Brain microvascular endothelial cell (primary cell): ENCODE results near the gene MRPL45.
"Not testable (repeated sequence)": the region's sequence is repeated elsewhere in the genome, so short reads cannot be mapped to it uniquely, and the experiment has no call there.

Source experiments
- DNase-seq: peaks from one replicate; pipeline ENCODE4 v3.0.0-alpha.2; 2020
- H3K27ac ChIP-seq: fragments of 250-450 bp; sonication (Bioruptor Pico); 2 replicates; pipeline ENCODE4 v1.5.1; 2020; ENCODE audit warnings: mild to moderate bottlenecking, moderate library complexity
- H3K27me3 ChIP-seq: fragments of 250-450 bp; sonication (Bioruptor Pico); replicated peaks from 2 replicates; pipeline ENCODE4 v1.5.1; 2020; ENCODE audit warnings: mild to moderate bottlenecking
- H3K36me3 ChIP-seq: fragments of 250-450 bp; sonication (Bioruptor Pico); replicated peaks from 2 replicates; pipeline ENCODE4 v1.5.1; 2020; ENCODE audit warnings: mild to moderate bottlenecking
- H3K4me3 ChIP-seq: 2 replicates; pipeline ENCODE4 v1.5.1; 2011; ENCODE audit warnings: low read depth, mild to moderate bottlenecking, control low read depth, low read length, moderate library complexity
- CTCF ChIP-seq: IDR thresholded peaks from 2 replicates; pipeline ENCODE4 v1.5.1; 2011; ENCODE audit warnings: low read depth, mild to moderate bottlenecking, moderate library complexity, low read length, control low read depth, inconsistent platforms; ENCODE audit errors: missing control alignments
- in situ Hi-C: cut with HindIII; loops from 2 replicates; pipeline ENCODE4 v1.10.0; 2017; ENCODE audit warnings: low sequenced_read_pairs, low pct_ligation_motif_present

The MRPL45 gene

GRCh38 chr17:38288217-38288827 lies 8.6 kb upstream of the MRPL45 start:
- peak; percentile 19 for DNase-seq
- H3K4me3 ChIP-seq, H3K27me3 ChIP-seq, H3K36me3 ChIP-seq, in situ Hi-C loops, H3K27ac ChIP-seq: not testable (repeated sequence)
- peak; percentile 46 for TF ChIP-seq CTCF

- in situ Hi-C loops, H3K27me3 ChIP-seq, H3K27ac ChIP-seq, H3K36me3 ChIP-seq, H3K4me3 ChIP-seq, DNase-seq: not testable (repeated sequence)
Observed at GRCh38 chr17:38289760-38290159, 7.2 kb upstream of the MRPL45 start.

GRCh38 chr17:38295602-38296365 lies 1.2 kb upstream of the MRPL45 start:
- DNase-seq, H3K4me3 ChIP-seq, H3K27ac ChIP-seq, H3K27me3 ChIP-seq, H3K36me3 ChIP-seq, in situ Hi-C loops: not testable (repeated sequence)

- Histone ChIP-seq H3K27me3 (no peaks in the 10 kb centered on the region), H3K4me3 (no peak overlapping the region), H3K27ac (no peak overlapping the region), H3K36me3 (peaks cover 8% of the 10 kb centered on the region)
- no peak for DNase-seq
- in situ Hi-C loops = no loop called here
- TF ChIP-seq CTCF = no peak
Observed at GRCh38 chr17:38315497-38315896, 18.5 kb downstream of the MRPL45 start.

- DNase-seq = no peak
- H3K27ac ChIP-seq = no peak overlapping the region
Observed at GRCh38 chr17:38317081-38317480, 20.1 kb downstream of the MRPL45 start.

GRCh38 chr17:38320482-38320881 lies 23.5 kb downstream of the MRPL45 start:
- no peak for DNase-seq
- TF ChIP-seq CTCF = no peak
- Histone ChIP-seq H3K27ac (no peak overlapping the region), H3K27me3 (no peaks in the 10 kb centered on the region), H3K36me3 (peaks cover 14% of the 10 kb centered on the region), H3K4me3 (no peak overlapping the region)
- in situ Hi-C loops = no loop called here

More at GRCh38 chr17:38317081-38317480, 20.1 kb downstream of the MRPL45 start:
- Histone ChIP-seq H3K4me3 (no peak overlapping the region), H3K27me3 (no peaks in the 10 kb centered on the region), H3K36me3 (peaks cover 7% of the 10 kb centered on the region)
- in situ Hi-C loops = no loop called here
- no peak for TF ChIP-seq CTCF
